Spleen (tissue), 11 donors: ENCODE results near the gene AHNAK. TPM values are rescaled to one million over a fixed set of nuclear protein-coding genes. Genes with fewer than 3 reads are reported as not detected.
"Not testable (repeated sequence)": the region's sequence is repeated elsewhere in the genome, so short reads cannot be mapped to it uniquely, and the experiment has no call there.

Experiments used
- DNase-seq: peaks from one replicate; pipeline ENCODE4 v3.0.0-alpha.2; 2020
- H3K27ac ChIP-seq, 8 donors: fragments of 200-600 bp; sonication (generic) in 7 of 8; 1 replicate in 4 of 8; 2 replicates in 4 of 8; pipeline versions ENCODE4 v1.5.0 to v1.8.0; 2016 to 2021; ENCODE audit warnings: inconsistent platforms in 4 of 8, mild to moderate bottlenecking in 4 of 8, moderate library complexity in 1 of 8
- H3K27me3 ChIP-seq, 7 donors: fragments of 200-600 bp; sonication (generic) in 6 of 7; replicated peaks in 1 of 7; 1 replicate in 4 of 7; 2 replicates in 3 of 7; pipeline versions ENCODE4 v1.5.0 to v1.8.0; 2016 to 2021; ENCODE audit warnings: inconsistent platforms in 3 of 7, mild to moderate bottlenecking in 1 of 7
- H3K36me3 ChIP-seq, 6 donors: fragments of 200-600 bp; sonication (generic) in 5 of 6; 1 replicate in 4 of 6; 2 replicates in 2 of 6; pipeline versions ENCODE4 v1.5.0 to v1.8.0; 2016 to 2021; ENCODE audit warnings: inconsistent platforms in 2 of 6
- H3K4me1 ChIP-seq, 6 donors: fragments of 200-600 bp; sonication (generic) in 5 of 6; 1 replicate in 3 of 6; 2 replicates in 3 of 6; pipeline versions ENCODE4 v1.5.0 to v1.8.0; 2016 to 2021; ENCODE audit warnings: inconsistent platforms in 3 of 6
- H3K4me3 ChIP-seq, 8 donors: fragments of 200-600 bp; sonication (generic) in 7 of 8; 1 replicate in 4 of 8; 2 replicates in 4 of 8; pipeline versions ENCODE4 v1.5.0 to v1.8.0; 2016 to 2021; ENCODE audit warnings: inconsistent platforms in 4 of 8, mild to moderate bottlenecking in 4 of 8, moderate library complexity in 2 of 8
- H3K9me3 ChIP-seq, 8 donors: fragments of 200-600 bp; sonication (generic) in 7 of 8; 1 replicate in 4 of 8; 2 replicates in 4 of 8; pipeline versions ENCODE4 v1.5.0 to v1.8.0; 2016 to 2021; ENCODE audit warnings: inconsistent platforms in 4 of 8
- CTCF ChIP-seq, 11 experiments: fragments of 200-600 bp in 7 of 11; fragments of 450-650 bp in 4 of 11; sonication (generic) in 4 of 11; IDR thresholded peaks in 8 of 11; conservative IDR thresholded peaks in 3 of 11; 1 replicate in 7 of 11; 2 replicates in 4 of 11; pipeline versions ENCODE4 v1.4.0 to v1.8.0; 2016 to 2021; ENCODE audit warnings: antibody characterized with exemption in 11 of 11, inconsistent platforms in 4 of 11, mild to moderate bottlenecking in 1 of 11
- POLR2A ChIP-seq, 3 donors: fragments of 450-650 bp; IDR thresholded peaks; one replicate each; pipeline ENCODE4 v1.5.1; 2017; ENCODE audit warnings: antibody characterized with exemption in 3 of 3, mild to moderate bottlenecking in 1 of 3
- POLR2AphosphoS5 ChIP-seq, 3 donors: sonication (generic); formaldehyde crosslinking; IDR thresholded peaks; one replicate each; pipeline ENCODE4 v1.5.1; 2017; ENCODE audit warnings: antibody characterized with exemption in 3 of 3
- WGBS, 5 donors: extraction: QIAGEN DNeasy Blood & Tissue Kit in 3 of 5; methylation state at CpG; one replicate each; pipeline versions ENCODE4 v1.1.5 to v1.1.7; 2013 to 2018; 5-methylcytosine and 5-hydroxymethylcytosine counted together
- intact Hi-C: fragments of 100-400 bp; cut with DNase I; formaldehyde crosslinking; loops from one replicate; pipeline ENCODE4 v1.15.0; 2023; ENCODE audit warnings: low total_unique reads
- polyA plus RNA-seq, 3 donors: library from polyadenylated mRNA; stranded (reverse); fragments of 200-250 nt; gene quantifications; one replicate each; pipeline ENCODE4 v1.2.1, GENCODE V29; 2013
- total RNA-seq, 7 donors: library from RNA; depleted of rRNA in 3 of 7; stranded (reverse); fragments of >200 nt in 3 of 7; fragmentation: NEBNext Ultra II Directional in 4 of 7; extraction: Animal tissue kit (Norgen Biotek cat#: 25700) in 4 of 7; gene quantifications; one replicate each; pipeline versions ENCODE4 v1.1.0 to v1.2.1, GENCODE V29; 2016 to 2021
- donor health status: healthy with polysubstance abuse.
- donor health status: DM: no; HTN: no; CAD: no; lungs with moderate emphysema.
- donor health status: DM: no; HTN: no; CAD: no.
- donor health status: Bipolar disorder and iron deficiency.
- donor health status: healthy.
- donor health status: DM: no; HTN: no; CAD: no.
- donor health status: DM: yes; HTN: yes; CAD: no.

Gene AHNAK
- total and polyA plus RNA-seq, 10 donors: 11.8 to 370 (median 259) TPM

DNA sequence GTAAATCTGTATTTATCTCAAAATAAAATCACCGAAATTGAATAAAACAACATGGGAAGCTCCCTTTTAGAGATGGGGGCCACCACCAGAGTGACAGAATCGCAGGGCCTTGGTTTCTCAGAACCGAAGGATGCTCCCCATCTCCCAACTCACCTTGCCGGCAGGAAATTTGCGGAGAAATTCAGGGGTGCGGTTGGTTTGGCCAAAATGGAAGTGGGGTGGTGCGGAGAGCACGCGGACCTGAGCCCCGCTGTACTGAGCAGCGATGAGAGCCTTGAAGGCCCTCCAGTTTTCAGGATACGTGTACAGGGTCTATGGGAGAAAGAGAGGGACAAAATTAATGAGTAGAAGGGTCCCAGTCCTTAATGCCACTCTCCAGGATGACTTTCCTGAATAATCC is 25.8 kb upstream of the AHNAK start:
- Histone ChIP-seq H3K4me1 (peaks cover 36 to 78% (median 57%) of the 10 kb centered on the region in 6 donors), H3K27me3 (no peaks in the 10 kb centered on the region), H3K4me3 (peak overlapping the region; percentile 67 to 90 (median 77)), H3K36me3 (peaks cover 0 to 75% (median 63%) of the 10 kb centered on the region in 6 donors), H3K9me3 (no peaks in the 10 kb centered on the region), H3K27ac (peak overlapping the region in 5 of 8 donors; percentile 84 to 91 (median 87))
- DNase-seq: peak; percentile 68
- 69 to 90% (median 75%) methylated on average over 12 of the region's 12 CpGs for WGBS, 5 donors
- no peak for TF ChIP-seq CTCF (IDR thresholded peaks at IDR 0.05 in 8 of 11, conservative IDR thresholded peaks at IDR 0.05 in 3 of 11)
- TF ChIP-seq POLR2AphosphoS5 (IDR thresholded peaks at IDR 0.05): no peak
- TF ChIP-seq POLR2A (IDR thresholded peaks at IDR 0.05): no peak
- intact Hi-C loops: no loop called here

DNA sequence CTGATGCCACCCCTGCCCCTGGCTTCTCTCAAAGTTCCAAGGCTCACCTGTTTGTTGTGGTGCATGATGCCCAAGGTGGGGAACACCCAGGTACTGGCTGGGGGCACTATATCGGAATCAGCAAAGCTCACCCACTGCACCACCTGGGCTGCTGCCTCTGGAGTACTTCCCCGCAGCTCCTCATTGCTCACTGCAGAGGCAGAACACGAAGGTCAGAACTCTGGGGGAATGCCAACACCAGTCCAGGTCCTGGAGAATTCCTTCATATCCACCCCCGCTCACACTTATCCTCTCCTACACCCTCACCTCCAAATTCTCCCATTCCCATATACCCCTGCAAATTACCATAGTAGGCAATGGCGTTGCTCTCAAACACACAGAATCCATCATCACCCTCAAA is 24.9 kb upstream of the AHNAK start:
- intact Hi-C loops, H3K9me3 ChIP-seq, H3K27me3 ChIP-seq, DNase-seq, H3K4me3 ChIP-seq: not testable (repeated sequence)
- peaks cover 34 to 75% (median 55%) of the 10 kb centered on the region in 6 donors for H3K4me1 ChIP-seq
- H3K27ac ChIP-seq: peak overlapping the region in 1 of 8 donors; percentile 50
- 86 to 97% (median 92%) methylated on average over 5 of the region's 5 CpGs for WGBS, 5 donors
- H3K36me3 ChIP-seq: peaks cover 0 to 75% (median 66%) of the 10 kb centered on the region in 6 donors

GRCh38 chr11:62570903-62571302 is 24.3 kb upstream of the AHNAK start:
- Histone ChIP-seq H3K27ac (peak overlapping the region in 1 of 8 donors; percentile 50), H3K4me1 (peaks cover 28 to 75% (median 49%) of the 10 kb centered on the region in 6 donors), H3K36me3 (peaks cover 0 to 75% (median 66%) of the 10 kb centered on the region in 6 donors)
- 78 to 89% (median 79%) methylated on average over 5 of the region's 5 CpGs for WGBS, 5 donors
- H3K27me3 ChIP-seq, H3K4me3 ChIP-seq, intact Hi-C loops, H3K9me3 ChIP-seq: not testable (repeated sequence)
- peak; percentile 3 for DNase-seq

- Histone ChIP-seq H3K36me3 (peaks cover 0 to 81% (median 77%) of the 10 kb centered on the region in 6 donors), H3K4me3 (no peak overlapping the region), H3K27me3 (no peaks in the 10 kb centered on the region), H3K9me3 (no peaks in the 10 kb centered on the region), H3K27ac (peak overlapping the region in 1 of 8 donors; percentile 20), H3K4me1 (peaks cover 15 to 72% (median 37%) of the 10 kb centered on the region in 6 donors)
- WGBS, 5 donors: 84 to 96% (median 93%) methylated on average over 1 of the region's 1 CpG
- DNase-seq: peak; percentile 2
- no peak for TF ChIP-seq POLR2AphosphoS5 (IDR thresholded peaks at IDR 0.05)
- no peak for TF ChIP-seq POLR2A (IDR thresholded peaks at IDR 0.05)
- TF ChIP-seq CTCF (IDR thresholded peaks at IDR 0.05 in 8 of 11, conservative IDR thresholded peaks at IDR 0.05 in 3 of 11): no peak
- intact Hi-C loops: no loop called here
These were observed 23.0 kb upstream of the AHNAK start for GRCh38 chr11:62569611-62570010.

- intact Hi-C loops: no loop called here
- Histone ChIP-seq H3K27ac (peak overlapping the region in 2 of 8 donors; percentile 58 to 70), H3K36me3 (peaks cover 0 to 100% (median 96%) of the 10 kb centered on the region in 6 donors), H3K9me3 (no peaks in the 10 kb centered on the region), H3K4me3 (no peak overlapping the region), H3K27me3 (no peaks in the 10 kb centered on the region), H3K4me1 (peaks cover 4 to 65% (median 25%) of the 10 kb centered on the region in 6 donors)
- TF ChIP-seq POLR2AphosphoS5 (IDR thresholded peaks at IDR 0.05) (no peak), CTCF (IDR thresholded peaks at IDR 0.05 in 8 of 11, conservative IDR thresholded peaks at IDR 0.05 in 3 of 11) (no peak), POLR2A (IDR thresholded peaks at IDR 0.05) (no peak)
- 44 to 79% (median 75%) methylated on average over 8 of the region's 8 CpGs for WGBS, 5 donors
- DNase-seq: peak; percentile 32
These were observed 20.5 kb upstream of the AHNAK start for GRCh38 chr11:62567018-62567633.
